IMR-90 (cell line): ENCODE results near the gene TMEM54.

Experiments used
- CTCF ChIP-seq: conservative IDR thresholded peaks from 2 replicates; pipeline ENCODE4 v1.5.1; 2012; ENCODE audit warnings: mild to moderate bottlenecking, low read depth, low read length, improper control_type of control experiment
- MAFK ChIP-seq: IDR thresholded peaks from 2 replicates; pipeline ENCODE4 v1.6.1; 2012; ENCODE audit warnings: low read depth, low read length, improper control_type of control experiment
- NFE2L2 ChIP-seq: fragments of 150-350 bp; IDR thresholded peaks from 2 replicates; pipeline ENCODE4 v1.6.1; 2016; ENCODE audit warnings: low read depth, mild to moderate bottlenecking, low read length
- POLR2A ChIP-seq: IDR thresholded peaks from 2 replicates; pipeline ENCODE4 v1.6.1; 2012; ENCODE audit warnings: mild to moderate bottlenecking, low read depth, low read length
- RCOR1 ChIP-seq: IDR thresholded peaks from 2 replicates; pipeline ENCODE4 v1.6.1; 2012; ENCODE audit warnings: mild to moderate bottlenecking, low read length, improper control_type of control experiment; ENCODE audit not compliant: insufficient replicate concordance
- RFX5 ChIP-seq: IDR thresholded peaks from 2 replicates; pipeline ENCODE4 v1.8.0; 2012; ENCODE audit warnings: low read depth, mild to moderate bottlenecking, low read length, moderate library complexity
- SMC3 ChIP-seq: fragments of 150-350 bp; IDR thresholded peaks from 2 replicates; pipeline ENCODE4 v1.6.1; 2016; ENCODE audit warnings: low read depth, mild to moderate bottlenecking, antibody characterized with exemption, low read length, moderate library complexity
- USF2 ChIP-seq: fragments of 150-350 bp; IDR thresholded peaks from 2 replicates; pipeline ENCODE4 v1.6.1; 2017; ENCODE audit warnings: mild to moderate bottlenecking, antibody characterized with exemption, low read length, low read depth

DNA sequence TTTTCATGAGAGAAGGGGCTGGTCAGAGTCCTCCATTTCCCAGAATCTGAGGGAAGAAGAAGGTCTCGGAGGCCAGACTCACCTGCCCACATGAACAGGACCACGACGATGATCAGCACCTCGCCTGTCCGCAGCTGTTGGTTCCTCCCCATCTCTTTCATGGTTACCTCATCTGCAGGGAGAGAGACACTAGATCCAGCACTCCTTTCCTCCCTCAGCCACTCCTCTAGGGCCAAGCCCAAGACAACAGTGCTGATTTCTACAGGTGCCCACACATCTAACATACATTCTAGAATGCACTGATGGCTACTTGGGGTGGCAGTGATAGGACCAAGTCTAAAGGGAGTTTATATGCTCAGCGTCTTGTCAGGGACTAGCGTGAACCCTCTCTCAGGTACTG lies 33.5 kb downstream of the TMEM54 start:
- TF ChIP-seq CTCF: no peak
- no peak for TF ChIP-seq RFX5
- TF ChIP-seq USF2: no peak
- no peak for TF ChIP-seq POLR2A
- TF ChIP-seq NFE2L2: no peak
- TF ChIP-seq SMC3: no peak
- TF ChIP-seq RCOR1: no peak
- TF ChIP-seq MAFK: no peak
